NCI-H2107 treated with DMSO at 0.1 percent for 48 hours (cell line): Measurements from ENCODE around the gene SIRPG.
"Not testable (repeated sequence)": the region's sequence is repeated elsewhere in the genome, so short reads cannot be mapped to it uniquely, and the experiment has no call there.

Experiments
- DNase-seq: peaks from one replicate; lab custom pipeline; 2025; ENCODE audit not compliant: unreplicated experiment; lab: John Stamatoyannopoulos, UW

The SIRPG gene

GRCh38 chr20:1657556-1658334, at the start of gene SIRPG:
TSS of gene SIRPG (minus strand) at chr20:1657779. CDS start at chr20:1657714, 65 bp downstream.
- no peak for DNase-seq

- DNase-seq = not testable (repeated sequence)
Observed at GRCh38 chr20:1706887-1707286, 49.3 kb upstream of the SIRPG start.

GRCh38 chr20:1706079-1706478, 48.5 kb upstream of the SIRPG start:
- no peak for DNase-seq

- DNase-seq = no peak
Observed at GRCh38 chr20:1702855-1703254, 45.3 kb upstream of the SIRPG start.

- no peak for DNase-seq
Observed at GRCh38 chr20:1702328-1702727, 44.7 kb upstream of the SIRPG start.

GRCh38 chr20:1700990-1701389, 43.4 kb upstream of the SIRPG start:
- DNase-seq = peak; percentile 10

GRCh38 chr20:1697592-1697991, 40.0 kb upstream of the SIRPG start:
- no peak for DNase-seq

GRCh38 chr20:1696521-1697209, 39.1 kb upstream of the SIRPG start:
- no peak for DNase-seq

- no peak for DNase-seq
Observed at GRCh38 chr20:1694672-1695071, 37.1 kb upstream of the SIRPG start.

GRCh38 chr20:1693427-1693826, 35.8 kb upstream of the SIRPG start:
- DNase-seq = no peak

GRCh38 chr20:1689721-1690120, 32.1 kb upstream of the SIRPG start:
- no peak for DNase-seq

- no peak for DNase-seq
Observed at GRCh38 chr20:1688886-1689538, 31.4 kb upstream of the SIRPG start.

GRCh38 chr20:1687053-1687452, 29.5 kb upstream of the SIRPG start:
- no peak for DNase-seq

- no peak for DNase-seq
Observed at GRCh38 chr20:1686151-1686748, 28.7 kb upstream of the SIRPG start.

GRCh38 chr20:1685304-1686052, 27.9 kb upstream of the SIRPG start:
- no peak for DNase-seq

GRCh38 chr20:1684872-1685271, 27.3 kb upstream of the SIRPG start:
- DNase-seq = no peak

GRCh38 chr20:1676650-1677049, 19.1 kb upstream of the SIRPG start:
- no peak for DNase-seq

- DNase-seq = no peak
Observed at GRCh38 chr20:1674990-1675780, 17.6 kb upstream of the SIRPG start.

- no peak for DNase-seq
Observed at GRCh38 chr20:1674361-1674760, 16.8 kb upstream of the SIRPG start.

- no peak for DNase-seq
Observed at GRCh38 chr20:1673424-1673823, 15.8 kb upstream of the SIRPG start.
